Spleen (tissue), 11 donors: ENCODE results near the gene KHDRBS2. TPM values are rescaled to one million over a fixed set of nuclear protein-coding genes. Genes with fewer than 3 reads are reported as not detected.

Experiments
- DNase-seq: peaks from one replicate; pipeline ENCODE4 v3.0.0-alpha.2; 2020
- H3K27ac ChIP-seq, 8 donors: fragments of 200-600 bp; sonication (generic) in 7 of 8; 1 replicate in 4 of 8; 2 replicates in 4 of 8; pipeline versions ENCODE4 v1.5.0 to v1.8.0; 2016 to 2021; ENCODE audit warnings: inconsistent platforms in 4 of 8, mild to moderate bottlenecking in 4 of 8, moderate library complexity in 1 of 8
- H3K27me3 ChIP-seq, 7 donors: fragments of 200-600 bp; sonication (generic) in 6 of 7; replicated peaks in 1 of 7; 1 replicate in 4 of 7; 2 replicates in 3 of 7; pipeline versions ENCODE4 v1.5.0 to v1.8.0; 2016 to 2021; ENCODE audit warnings: inconsistent platforms in 3 of 7, mild to moderate bottlenecking in 1 of 7
- H3K36me3 ChIP-seq, 6 donors: fragments of 200-600 bp; sonication (generic) in 5 of 6; 1 replicate in 4 of 6; 2 replicates in 2 of 6; pipeline versions ENCODE4 v1.5.0 to v1.8.0; 2016 to 2021; ENCODE audit warnings: inconsistent platforms in 2 of 6
- H3K4me1 ChIP-seq, 6 donors: fragments of 200-600 bp; sonication (generic) in 5 of 6; 1 replicate in 3 of 6; 2 replicates in 3 of 6; pipeline versions ENCODE4 v1.5.0 to v1.8.0; 2016 to 2021; ENCODE audit warnings: inconsistent platforms in 3 of 6
- H3K4me3 ChIP-seq, 8 donors: fragments of 200-600 bp; sonication (generic) in 7 of 8; 1 replicate in 4 of 8; 2 replicates in 4 of 8; pipeline versions ENCODE4 v1.5.0 to v1.8.0; 2016 to 2021; ENCODE audit warnings: inconsistent platforms in 4 of 8, mild to moderate bottlenecking in 4 of 8, moderate library complexity in 2 of 8
- H3K9me3 ChIP-seq, 8 donors: fragments of 200-600 bp; sonication (generic) in 7 of 8; 1 replicate in 4 of 8; 2 replicates in 4 of 8; pipeline versions ENCODE4 v1.5.0 to v1.8.0; 2016 to 2021; ENCODE audit warnings: inconsistent platforms in 4 of 8
- POLR2A ChIP-seq, 3 donors: fragments of 450-650 bp; IDR thresholded peaks; one replicate each; pipeline ENCODE4 v1.5.1; 2017; ENCODE audit warnings: antibody characterized with exemption in 3 of 3, mild to moderate bottlenecking in 1 of 3
- POLR2AphosphoS5 ChIP-seq, 3 donors: sonication (generic); formaldehyde crosslinking; IDR thresholded peaks; one replicate each; pipeline ENCODE4 v1.5.1; 2017; ENCODE audit warnings: antibody characterized with exemption in 3 of 3
- WGBS, 5 donors: extraction: QIAGEN DNeasy Blood & Tissue Kit in 3 of 5; methylation state at CpG; one replicate each; pipeline versions ENCODE4 v1.1.5 to v1.1.7; 2013 to 2018; 5-methylcytosine and 5-hydroxymethylcytosine counted together
- intact Hi-C: fragments of 100-400 bp; cut with DNase I; formaldehyde crosslinking; loops from one replicate; pipeline ENCODE4 v1.15.0; 2023; ENCODE audit warnings: low total_unique reads
- polyA plus RNA-seq, 3 donors: library from polyadenylated mRNA; stranded (reverse); fragments of 200-250 nt; gene quantifications; one replicate each; pipeline ENCODE4 v1.2.1, GENCODE V29; 2013
- total RNA-seq, 7 donors: library from RNA; depleted of rRNA in 3 of 7; stranded (reverse); fragments of >200 nt in 3 of 7; fragmentation: NEBNext Ultra II Directional in 4 of 7; extraction: Animal tissue kit (Norgen Biotek cat#: 25700) in 4 of 7; gene quantifications; one replicate each; pipeline versions ENCODE4 v1.1.0 to v1.2.1, GENCODE V29; 2016 to 2021
- TF ChIP-seq, protein P1 (sequence below), 11 experiments: fragments of 200-600 bp in 7 of 11; fragments of 450-650 bp in 4 of 11; sonication (generic) in 4 of 11; IDR thresholded peaks in 8 of 11; conservative IDR thresholded peaks in 3 of 11; 1 replicate in 7 of 11; 2 replicates in 4 of 11; pipeline versions ENCODE4 v1.4.0 to v1.8.0; 2016 to 2021; ENCODE audit warnings: antibody characterized with exemption in 11 of 11, inconsistent platforms in 4 of 11, mild to moderate bottlenecking in 1 of 11
- donor health status: healthy with polysubstance abuse.
- donor health status: DM: no; HTN: no; CAD: no; lungs with moderate emphysema.
- donor health status: DM: no; HTN: no; CAD: no.
- donor health status: Bipolar disorder and iron deficiency.
- donor health status: healthy.
- donor health status: DM: no; HTN: no; CAD: no.
- donor health status: DM: yes; HTN: yes; CAD: no.

KHDRBS2 gene
- total and polyA plus RNA-seq, 10 donors = 1.0 to 11.7 (median 3.9) TPM

DNA sequence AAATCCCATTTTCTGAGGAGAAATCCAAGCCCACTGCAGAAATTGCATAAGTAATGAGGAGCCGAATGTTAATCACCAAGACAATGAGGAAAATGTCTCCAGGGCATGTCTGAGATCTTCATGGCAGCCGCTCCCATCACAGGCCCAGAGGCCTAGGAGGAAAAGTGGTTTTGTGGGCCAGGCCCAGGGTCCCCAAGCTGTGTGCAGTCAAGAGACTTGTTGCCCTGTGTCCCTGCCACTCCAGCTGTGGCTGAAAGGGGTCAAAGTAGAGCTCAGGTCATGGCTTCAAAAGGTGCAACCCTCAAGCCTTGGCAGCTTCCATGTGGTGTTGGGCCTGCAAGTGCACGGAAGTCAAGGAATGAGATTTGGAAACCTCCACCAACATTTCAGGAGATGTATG is 276.6 kb downstream of the KHDRBS2 start:
- 85 to 95% (median 90%) methylated on average over 3 of the region's 3 CpGs for WGBS, 5 donors
- Histone ChIP-seq H3K27me3 (no peaks in the 10 kb centered on the region), H3K4me3 (no peak overlapping the region), H3K36me3 (no peaks in the 10 kb centered on the region), H3K4me1 (peaks cover 0 to 6% (median 0%) of the 10 kb centered on the region in 6 donors), H3K9me3 (peaks cover 0 to 23% (median 12%) of the 10 kb centered on the region in 8 donors), H3K27ac (no peak overlapping the region)
- intact Hi-C loops = no loop called here
- TF ChIP-seq, protein P1, sequence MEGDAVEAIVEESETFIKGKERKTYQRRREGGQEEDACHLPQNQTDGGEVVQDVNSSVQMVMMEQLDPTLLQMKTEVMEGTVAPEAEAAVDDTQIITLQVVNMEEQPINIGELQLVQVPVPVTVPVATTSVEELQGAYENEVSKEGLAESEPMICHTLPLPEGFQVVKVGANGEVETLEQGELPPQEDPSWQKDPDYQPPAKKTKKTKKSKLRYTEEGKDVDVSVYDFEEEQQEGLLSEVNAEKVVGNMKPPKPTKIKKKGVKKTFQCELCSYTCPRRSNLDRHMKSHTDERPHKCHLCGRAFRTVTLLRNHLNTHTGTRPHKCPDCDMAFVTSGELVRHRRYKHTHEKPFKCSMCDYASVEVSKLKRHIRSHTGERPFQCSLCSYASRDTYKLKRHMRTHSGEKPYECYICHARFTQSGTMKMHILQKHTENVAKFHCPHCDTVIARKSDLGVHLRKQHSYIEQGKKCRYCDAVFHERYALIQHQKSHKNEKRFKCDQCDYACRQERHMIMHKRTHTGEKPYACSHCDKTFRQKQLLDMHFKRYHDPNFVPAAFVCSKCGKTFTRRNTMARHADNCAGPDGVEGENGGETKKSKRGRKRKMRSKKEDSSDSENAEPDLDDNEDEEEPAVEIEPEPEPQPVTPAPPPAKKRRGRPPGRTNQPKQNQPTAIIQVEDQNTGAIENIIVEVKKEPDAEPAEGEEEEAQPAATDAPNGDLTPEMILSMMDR (IDR thresholded peaks at IDR 0.05 in 8 of 11, conservative IDR thresholded peaks at IDR 0.05 in 3 of 11) = no peak
- TF ChIP-seq POLR2A (IDR thresholded peaks at IDR 0.05) = no peak
- no peak for TF ChIP-seq POLR2AphosphoS5 (IDR thresholded peaks at IDR 0.05)
- DNase-seq = peak; percentile 54

DNA sequence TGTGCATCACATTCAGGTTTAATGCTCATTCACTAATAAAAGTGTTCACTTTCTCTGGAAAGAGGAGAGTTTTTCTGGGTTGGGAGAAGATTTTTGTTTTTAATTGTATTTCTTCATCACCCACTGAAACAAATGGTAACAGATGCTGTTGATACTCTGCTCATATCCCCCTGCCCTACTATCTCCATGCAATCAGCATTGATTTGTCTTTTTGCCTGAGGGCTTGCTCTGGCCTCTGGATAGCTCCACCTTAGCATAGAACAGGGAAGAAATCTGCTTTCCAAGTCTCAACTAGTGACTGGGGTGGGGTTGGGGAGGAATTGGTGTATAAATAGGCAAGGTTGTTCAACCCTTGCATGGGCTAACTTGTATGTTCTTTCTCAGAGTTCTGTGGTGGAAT is 296.4 kb downstream of the KHDRBS2 start:
- H3K4me3 ChIP-seq = no peak overlapping the region
- H3K36me3 ChIP-seq = no peaks in the 10 kb centered on the region
- no peaks in the 10 kb centered on the region for H3K9me3 ChIP-seq
- no peak for DNase-seq
- H3K27ac ChIP-seq = no peak overlapping the region
- intact Hi-C loops = no loop called here
- no peak for TF ChIP-seq POLR2A (IDR thresholded peaks at IDR 0.05)
- TF ChIP-seq POLR2AphosphoS5 (IDR thresholded peaks at IDR 0.05) = no peak
- TF ChIP-seq, protein P1 (IDR thresholded peaks at IDR 0.05 in 8 of 11, conservative IDR thresholded peaks at IDR 0.05 in 3 of 11) = no peak
- no peaks in the 10 kb centered on the region for H3K27me3 ChIP-seq
- H3K4me1 ChIP-seq = no peaks in the 10 kb centered on the region

DNA sequence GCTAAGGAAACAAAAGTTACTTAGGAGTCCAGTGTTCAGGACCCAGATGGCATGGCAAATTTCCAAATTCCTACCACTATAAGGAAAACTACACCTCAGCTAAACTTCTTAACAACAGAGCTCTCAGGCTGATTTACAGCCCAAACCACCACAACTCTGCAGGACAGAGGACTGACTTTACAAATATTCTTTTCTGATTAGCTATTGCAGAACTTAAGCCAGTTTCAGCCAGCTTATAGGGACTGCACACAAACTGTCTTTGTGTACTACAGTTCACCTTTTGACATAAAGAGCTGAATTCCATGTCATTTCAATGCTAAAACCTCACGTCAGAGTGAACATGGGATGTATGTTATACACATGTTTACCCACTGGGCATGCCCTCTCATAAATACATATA is 305.4 kb downstream of the KHDRBS2 start:
- H3K27ac ChIP-seq = no peak overlapping the region
- TF ChIP-seq POLR2AphosphoS5 (IDR thresholded peaks at IDR 0.05) = no peak
- no peak for TF ChIP-seq POLR2A (IDR thresholded peaks at IDR 0.05)
- TF ChIP-seq, protein P1 (IDR thresholded peaks at IDR 0.05 in 8 of 11, conservative IDR thresholded peaks at IDR 0.05 in 3 of 11) = no peak
- no peak overlapping the region for H3K4me3 ChIP-seq
- intact Hi-C loops = no loop called here
- H3K27me3 ChIP-seq = no peaks in the 10 kb centered on the region
- 67 to 85% (median 78%) methylated on average over 1 of the region's 1 CpG for WGBS, 5 donors
- no peaks in the 10 kb centered on the region for H3K4me1 ChIP-seq
- H3K9me3 ChIP-seq = no peaks in the 10 kb centered on the region
- no peak for DNase-seq
- H3K36me3 ChIP-seq = no peaks in the 10 kb centered on the region

DNA sequence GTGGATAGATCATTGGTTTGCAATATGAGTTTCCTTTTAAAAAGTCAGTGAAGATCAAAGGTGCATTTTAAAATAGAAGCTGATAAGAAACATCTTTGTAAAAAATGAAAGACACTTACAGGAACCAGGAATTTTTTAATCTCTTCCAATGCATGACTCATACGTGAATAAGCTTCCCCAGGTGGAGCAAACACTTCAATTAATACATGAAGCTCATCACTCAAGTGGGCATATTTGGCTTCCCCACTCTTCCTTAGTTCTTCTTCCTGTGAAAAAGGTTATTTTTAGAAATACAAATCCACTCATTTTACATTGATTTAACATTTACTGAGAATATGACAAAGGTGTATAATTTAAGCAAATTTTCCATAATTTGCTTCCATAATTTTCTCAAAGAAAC is 308.1 kb downstream of the KHDRBS2 start:
- H3K27me3 ChIP-seq = no peaks in the 10 kb centered on the region
- H3K36me3 ChIP-seq = no peaks in the 10 kb centered on the region
- no peak overlapping the region for H3K27ac ChIP-seq
- intact Hi-C loops = no loop called here
- H3K4me1 ChIP-seq = no peaks in the 10 kb centered on the region
- H3K9me3 ChIP-seq = no peaks in the 10 kb centered on the region
- no peak for DNase-seq
- WGBS, 5 donors = 54 to 84% (median 67%) methylated on average over 1 of the region's 1 CpG
- H3K4me3 ChIP-seq = no peak overlapping the region
- TF ChIP-seq POLR2AphosphoS5 (IDR thresholded peaks at IDR 0.05) = no peak
- no peak for TF ChIP-seq POLR2A (IDR thresholded peaks at IDR 0.05)
- TF ChIP-seq, protein P1 (IDR thresholded peaks at IDR 0.05 in 8 of 11, conservative IDR thresholded peaks at IDR 0.05 in 3 of 11) = no peak
